Neural cell (in vitro differentiated cells): ENCODE data around the gene SMOC1. TPM values are rescaled to one million over a fixed set of nuclear protein-coding genes. Genes with fewer than 3 reads are reported as not detected.

Source experiments
- H2AFZ ChIP-seq: fragments of 200-600, 300-800 bp; sonication (generic), shearing (Covaris generic); 2 replicates; pipeline ENCODE4 v1.6.0; 2014; ENCODE audit warnings: low read depth, mild to moderate bottlenecking, antibody characterized with exemption, low read length, moderate library complexity
- H3F3A ChIP-seq: fragments of 200-600 bp; shearing (Covaris generic); 2 replicates; pipeline ENCODE4 v1.6.1; 2016; ENCODE audit warnings: mild to moderate bottlenecking, moderate library complexity, mixed read lengths, antibody characterized with exemption, low read length; ENCODE audit not compliant: insufficient read depth, poor library complexity, severe bottlenecking
- H3K27ac ChIP-seq: fragments of 200-600, 300-800 bp; sonication (generic), shearing (Covaris generic); 2 replicates; pipeline ENCODE4 v1.5.1; 2014; ENCODE audit warnings: mild to moderate bottlenecking, low read length, moderate library complexity
- H3K27me3 ChIP-seq: fragments of 300-800, 200-600 bp; sonication (generic), shearing (Covaris generic); 2 replicates; pipeline ENCODE4 v1.6.0; 2014; ENCODE audit warnings: mild to moderate bottlenecking, low read depth, low read length, moderate library complexity; ENCODE audit not compliant: insufficient read depth
- H3K36me3 ChIP-seq: fragments of 300-800, 200-600 bp; sonication (generic), shearing (Covaris generic); 2 replicates; pipeline ENCODE4 v1.5.1; 2014; ENCODE audit warnings: mild to moderate bottlenecking, antibody characterized with exemption, low read length, moderate library complexity; ENCODE audit not compliant: insufficient read depth
- H3K4me2 ChIP-seq: fragments of 300-800, 200-600 bp; sonication (generic), shearing (Covaris generic); 2 replicates; pipeline ENCODE4 v1.6.0; 2014; ENCODE audit warnings: mild to moderate bottlenecking, low read length
- H3K4me3 ChIP-seq: fragments of 300-800, 200-600 bp; sonication (generic), shearing (Covaris generic); 2 replicates; pipeline ENCODE4 v1.5.1; 2014; ENCODE audit warnings: mild to moderate bottlenecking, low read length, moderate library complexity
- H3K79me2 ChIP-seq: fragments of 200-600 bp; shearing (Covaris generic); replicated peaks from 2 replicates; pipeline ENCODE4 v1.6.0; 2014; ENCODE audit warnings: mild to moderate bottlenecking, low read length, moderate library complexity; ENCODE audit not compliant: insufficient read depth
- H3K9ac ChIP-seq: fragments of 300-800, 200-600 bp; sonication (generic), shearing (Covaris generic); 2 replicates; pipeline ENCODE4 v1.6.1; 2016; ENCODE audit warnings: mild to moderate bottlenecking, low read length, mixed read lengths
- H3K9me2 ChIP-seq: fragments of 200-600 bp; shearing (Covaris generic); 2 replicates; pipeline ENCODE4 v1.6.1; 2016; ENCODE audit warnings: mild to moderate bottlenecking, low read length, mixed read lengths; ENCODE audit not compliant: insufficient read depth
- H3K9me3 ChIP-seq: fragments of 200-600, 300-800 bp; sonication (generic), shearing (Covaris generic); 2 replicates; pipeline ENCODE4 v1.6.1; 2016; ENCODE audit warnings: mild to moderate bottlenecking, mixed run types, low read length, moderate library complexity, mixed read lengths
- H4K20me1 ChIP-seq: fragments of 200-600 bp; shearing (Covaris generic); 2 replicates; pipeline ENCODE4 v1.6.1; 2016; ENCODE audit warnings: mild to moderate bottlenecking, mixed run types; ENCODE audit not compliant: insufficient read depth
- EP300 ChIP-seq: fragments of 450-650 bp; conservative IDR thresholded peaks from 2 replicates; pipeline ENCODE4 v1.6.1; 2014; ENCODE audit warnings: antibody characterized with exemption, mild to moderate bottlenecking, moderate library complexity; ENCODE audit not compliant: poor library complexity, severe bottlenecking
- EZH2 ChIP-seq: fragments of 200-600, 300-800 bp; shearing (Covaris generic), sonication (generic); IDR thresholded peaks from 2 replicates; pipeline ENCODE4 v1.6.1; 2014; ENCODE audit warnings: antibody characterized with exemption, low read length, borderline replicate concordance, mild to moderate bottlenecking; ENCODE audit not compliant: insufficient read depth, poor library complexity, severe bottlenecking
- MXI1 ChIP-seq: fragments of 450-650 bp; conservative IDR thresholded peaks from 2 replicates; pipeline ENCODE4 v1.6.1; 2014; ENCODE audit warnings: antibody characterized with exemption, mild to moderate bottlenecking; ENCODE audit not compliant: poor library complexity, severe bottlenecking
- POLR2AphosphoS5 ChIP-seq: IDR thresholded peaks from 2 replicates; pipeline ENCODE4 v1.6.1; 2012
- RAD21 ChIP-seq: fragments of 450-650 bp; conservative IDR thresholded peaks from 2 replicates; pipeline ENCODE4 v1.6.1; 2014; ENCODE audit warnings: antibody characterized with exemption, mild to moderate bottlenecking, moderate library complexity
- SMC3 ChIP-seq: fragments of 450-650 bp; conservative IDR thresholded peaks from 2 replicates; pipeline ENCODE4 v1.6.1; 2014; ENCODE audit warnings: antibody characterized with exemption, mild to moderate bottlenecking, moderate library complexity; ENCODE audit not compliant: poor library complexity
- TAF1 ChIP-seq: IDR thresholded peaks from 2 replicates; pipeline ENCODE4 v1.6.1; 2012; ENCODE audit warnings: low read depth
- polyA plus RNA-seq: library from polyadenylated mRNA; depleted of rRNA; stranded (reverse); fragments of >200 nt; gene quantifications from 2 replicates; pipeline ENCODE4 v1.2.3, GENCODE V29; 2014
- TF ChIP-seq, protein P1 (sequence below): IDR thresholded peaks from 2 replicates; pipeline ENCODE4 v1.6.1; 2012; ENCODE audit warnings: borderline replicate concordance
- TF ChIP-seq, protein P2 (sequence below): fragments of 450-650 bp; IDR thresholded peaks from 2 replicates; pipeline ENCODE4 v1.5.1; 2014; ENCODE audit warnings: antibody characterized with exemption, mild to moderate bottlenecking, moderate library complexity; ENCODE audit not compliant: poor library complexity, severe bottlenecking

The SMOC1 gene
- polyA plus RNA-seq, 1 donor from 2014 or later, result 8.7 TPM

GRCh38 chr14:70018230-70018629 lies 139.0 kb downstream of the SMOC1 start:
- Histone ChIP-seq H3K27me3 (no peaks in the 10 kb centered on the region), H4K20me1 (no peaks in the 10 kb centered on the region), H3K9me2 (no peaks in the 10 kb centered on the region), H3K4me3 (no peak overlapping the region), H3K27ac (no peak overlapping the region), H3K36me3 (no peaks in the 10 kb centered on the region), H3K4me2 (no peak overlapping the region), H3K9me3 (no peaks in the 10 kb centered on the region), H3K79me2 (no peaks in the 10 kb centered on the region), H3K9ac (no peak overlapping the region), H2AFZ (no peak overlapping the region), H3F3A (no peaks in the 10 kb centered on the region)
- TF ChIP-seq POLR2AphosphoS5 (no peak), TAF1 (no peak), MXI1 (no peak), EZH2 (no peak), RAD21 (no peak)
- TF ChIP-seq, protein P1, sequence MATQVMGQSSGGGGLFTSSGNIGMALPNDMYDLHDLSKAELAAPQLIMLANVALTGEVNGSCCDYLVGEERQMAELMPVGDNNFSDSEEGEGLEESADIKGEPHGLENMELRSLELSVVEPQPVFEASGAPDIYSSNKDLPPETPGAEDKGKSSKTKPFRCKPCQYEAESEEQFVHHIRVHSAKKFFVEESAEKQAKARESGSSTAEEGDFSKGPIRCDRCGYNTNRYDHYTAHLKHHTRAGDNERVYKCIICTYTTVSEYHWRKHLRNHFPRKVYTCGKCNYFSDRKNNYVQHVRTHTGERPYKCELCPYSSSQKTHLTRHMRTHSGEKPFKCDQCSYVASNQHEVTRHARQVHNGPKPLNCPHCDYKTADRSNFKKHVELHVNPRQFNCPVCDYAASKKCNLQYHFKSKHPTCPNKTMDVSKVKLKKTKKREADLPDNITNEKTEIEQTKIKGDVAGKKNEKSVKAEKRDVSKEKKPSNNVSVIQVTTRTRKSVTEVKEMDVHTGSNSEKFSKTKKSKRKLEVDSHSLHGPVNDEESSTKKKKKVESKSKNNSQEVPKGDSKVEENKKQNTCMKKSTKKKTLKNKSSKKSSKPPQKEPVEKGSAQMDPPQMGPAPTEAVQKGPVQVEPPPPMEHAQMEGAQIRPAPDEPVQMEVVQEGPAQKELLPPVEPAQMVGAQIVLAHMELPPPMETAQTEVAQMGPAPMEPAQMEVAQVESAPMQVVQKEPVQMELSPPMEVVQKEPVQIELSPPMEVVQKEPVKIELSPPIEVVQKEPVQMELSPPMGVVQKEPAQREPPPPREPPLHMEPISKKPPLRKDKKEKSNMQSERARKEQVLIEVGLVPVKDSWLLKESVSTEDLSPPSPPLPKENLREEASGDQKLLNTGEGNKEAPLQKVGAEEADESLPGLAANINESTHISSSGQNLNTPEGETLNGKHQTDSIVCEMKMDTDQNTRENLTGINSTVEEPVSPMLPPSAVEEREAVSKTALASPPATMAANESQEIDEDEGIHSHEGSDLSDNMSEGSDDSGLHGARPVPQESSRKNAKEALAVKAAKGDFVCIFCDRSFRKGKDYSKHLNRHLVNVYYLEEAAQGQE, result no peak

GRCh38 chr14:70018713-70019211 lies 139.5 kb downstream of the SMOC1 start:
- no peaks in the 10 kb centered on the region for H4K20me1 ChIP-seq
- no peaks in the 10 kb centered on the region for H3K36me3 ChIP-seq
- no peak overlapping the region for H2AFZ ChIP-seq
- TF ChIP-seq TAF1 (no peak), RAD21 (no peak), SMC3 (no peak), MXI1 (no peak), POLR2AphosphoS5 (no peak), EP300 (no peak), EZH2 (no peak)
- TF ChIP-seq, protein P2, sequence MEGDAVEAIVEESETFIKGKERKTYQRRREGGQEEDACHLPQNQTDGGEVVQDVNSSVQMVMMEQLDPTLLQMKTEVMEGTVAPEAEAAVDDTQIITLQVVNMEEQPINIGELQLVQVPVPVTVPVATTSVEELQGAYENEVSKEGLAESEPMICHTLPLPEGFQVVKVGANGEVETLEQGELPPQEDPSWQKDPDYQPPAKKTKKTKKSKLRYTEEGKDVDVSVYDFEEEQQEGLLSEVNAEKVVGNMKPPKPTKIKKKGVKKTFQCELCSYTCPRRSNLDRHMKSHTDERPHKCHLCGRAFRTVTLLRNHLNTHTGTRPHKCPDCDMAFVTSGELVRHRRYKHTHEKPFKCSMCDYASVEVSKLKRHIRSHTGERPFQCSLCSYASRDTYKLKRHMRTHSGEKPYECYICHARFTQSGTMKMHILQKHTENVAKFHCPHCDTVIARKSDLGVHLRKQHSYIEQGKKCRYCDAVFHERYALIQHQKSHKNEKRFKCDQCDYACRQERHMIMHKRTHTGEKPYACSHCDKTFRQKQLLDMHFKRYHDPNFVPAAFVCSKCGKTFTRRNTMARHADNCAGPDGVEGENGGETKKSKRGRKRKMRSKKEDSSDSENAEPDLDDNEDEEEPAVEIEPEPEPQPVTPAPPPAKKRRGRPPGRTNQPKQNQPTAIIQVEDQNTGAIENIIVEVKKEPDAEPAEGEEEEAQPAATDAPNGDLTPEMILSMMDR, result no peak
- TF ChIP-seq, protein P1, result no peak
- H3K79me2 ChIP-seq, result no peaks in the 10 kb centered on the region
- no peaks in the 10 kb centered on the region for H3F3A ChIP-seq
- H3K9ac ChIP-seq, result no peak overlapping the region
- no peaks in the 10 kb centered on the region for H3K9me3 ChIP-seq
- no peak overlapping the region for H3K4me2 ChIP-seq
- no peaks in the 10 kb centered on the region for H3K27me3 ChIP-seq
- H3K27ac ChIP-seq, result no peak overlapping the region
- H3K9me2 ChIP-seq, result no peaks in the 10 kb centered on the region
- no peak overlapping the region for H3K4me3 ChIP-seq
